ENCODE data around the gene HSF2.

DNA sequence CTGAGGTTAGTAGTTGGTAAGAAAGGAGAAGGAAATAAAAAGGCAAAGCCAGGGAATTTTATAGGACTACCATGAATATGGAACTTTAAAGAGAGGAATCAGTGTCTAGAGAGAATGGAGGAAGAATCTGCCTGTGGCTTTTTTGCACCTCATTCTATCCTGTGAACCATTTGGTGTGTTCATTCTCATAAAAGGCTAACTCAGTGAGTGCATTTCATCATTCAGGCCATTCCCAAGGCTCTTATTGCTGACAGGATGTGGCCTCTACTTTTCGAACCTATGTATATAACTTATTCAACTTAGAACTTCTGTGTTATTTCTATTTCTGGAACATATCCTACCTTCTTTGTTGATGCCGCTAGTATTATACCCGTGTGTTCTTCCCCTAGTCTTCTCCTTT, 27.1 kb downstream of the HSF2 start:
- no peak for TF ChIP-seq CTCF (IDR thresholded peaks at IDR 0.05)
- no peak for TF ChIP-seq POLR2A (IDR thresholded peaks at IDR 0.05; ENCODE audit: low read depth)

All from esophagus muscularis mucosa (tissue), 3 donors.